Measurements from ENCODE around the gene FBXO48. TPM values are rescaled to one million over a fixed set of nuclear protein-coding genes. Genes with fewer than 3 reads are reported as not detected.

The FBXO48 gene
- total RNA-seq, 1 experiment from 2014 or later = 0.74 TPM

DNA sequence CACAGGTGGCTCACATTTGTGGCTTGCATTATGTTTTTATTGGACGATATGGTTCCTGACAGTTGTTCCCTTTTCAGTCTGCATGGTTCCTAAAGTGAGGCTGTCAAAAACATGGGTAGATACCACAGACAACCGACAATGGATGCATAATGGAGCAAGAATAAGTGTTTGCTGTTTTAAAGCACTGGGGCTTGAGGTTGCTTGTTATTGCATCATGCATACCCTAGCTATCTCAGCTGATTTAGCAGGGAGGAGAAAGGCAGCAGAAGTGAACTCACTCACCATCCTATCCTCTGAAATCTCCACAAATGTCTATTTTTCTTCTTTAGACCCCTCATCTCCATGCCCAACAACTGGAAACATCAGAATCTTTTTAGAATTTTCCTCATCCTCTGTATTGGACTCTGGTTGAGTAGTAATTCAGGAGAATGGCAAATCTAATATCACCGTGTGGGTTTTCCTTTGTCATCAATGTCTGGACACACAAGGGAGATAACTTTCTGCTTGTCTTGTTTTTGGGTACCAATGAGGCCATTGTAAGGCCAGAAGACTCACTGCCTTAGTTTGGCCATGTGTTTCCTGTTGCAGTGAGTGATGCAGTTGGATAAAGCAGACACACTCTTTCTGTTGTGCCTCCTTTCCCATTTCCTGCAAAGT, 46.7 kb downstream of the FBXO48 start:
- ChIA-PET CTCF (no interaction called here), POLR2A (no interaction called here)
- H3K27ac ChIP-seq (ENCODE audit: low read length) = no peak overlapping the region
- TF ChIP-seq, protein P1, sequence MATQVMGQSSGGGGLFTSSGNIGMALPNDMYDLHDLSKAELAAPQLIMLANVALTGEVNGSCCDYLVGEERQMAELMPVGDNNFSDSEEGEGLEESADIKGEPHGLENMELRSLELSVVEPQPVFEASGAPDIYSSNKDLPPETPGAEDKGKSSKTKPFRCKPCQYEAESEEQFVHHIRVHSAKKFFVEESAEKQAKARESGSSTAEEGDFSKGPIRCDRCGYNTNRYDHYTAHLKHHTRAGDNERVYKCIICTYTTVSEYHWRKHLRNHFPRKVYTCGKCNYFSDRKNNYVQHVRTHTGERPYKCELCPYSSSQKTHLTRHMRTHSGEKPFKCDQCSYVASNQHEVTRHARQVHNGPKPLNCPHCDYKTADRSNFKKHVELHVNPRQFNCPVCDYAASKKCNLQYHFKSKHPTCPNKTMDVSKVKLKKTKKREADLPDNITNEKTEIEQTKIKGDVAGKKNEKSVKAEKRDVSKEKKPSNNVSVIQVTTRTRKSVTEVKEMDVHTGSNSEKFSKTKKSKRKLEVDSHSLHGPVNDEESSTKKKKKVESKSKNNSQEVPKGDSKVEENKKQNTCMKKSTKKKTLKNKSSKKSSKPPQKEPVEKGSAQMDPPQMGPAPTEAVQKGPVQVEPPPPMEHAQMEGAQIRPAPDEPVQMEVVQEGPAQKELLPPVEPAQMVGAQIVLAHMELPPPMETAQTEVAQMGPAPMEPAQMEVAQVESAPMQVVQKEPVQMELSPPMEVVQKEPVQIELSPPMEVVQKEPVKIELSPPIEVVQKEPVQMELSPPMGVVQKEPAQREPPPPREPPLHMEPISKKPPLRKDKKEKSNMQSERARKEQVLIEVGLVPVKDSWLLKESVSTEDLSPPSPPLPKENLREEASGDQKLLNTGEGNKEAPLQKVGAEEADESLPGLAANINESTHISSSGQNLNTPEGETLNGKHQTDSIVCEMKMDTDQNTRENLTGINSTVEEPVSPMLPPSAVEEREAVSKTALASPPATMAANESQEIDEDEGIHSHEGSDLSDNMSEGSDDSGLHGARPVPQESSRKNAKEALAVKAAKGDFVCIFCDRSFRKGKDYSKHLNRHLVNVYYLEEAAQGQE (IDR thresholded peaks at IDR 0.05; ENCODE audit: insufficient read depth in 1 of 2, low read depth in 2 of 2, low read length in 1 of 2) = no peak
- TF ChIP-seq POLR2AphosphoS5 (IDR thresholded peaks at IDR 0.05; ENCODE audit: low read depth, low read length) = no peak
- TF ChIP-seq TCF7L2 (IDR thresholded peaks at IDR 0.05; ENCODE audit: low read depth, low read length) = no peak
- no peak for TF ChIP-seq SIN3A (IDR thresholded peaks at IDR 0.05; ENCODE audit: borderline replicate concordance, insufficient read depth, low read depth, low read length)
- no peak for TF ChIP-seq CTCF (IDR thresholded peaks at IDR 0.05)
- no TSS peak for BruUV-seq (replicated peaks)
- H3K4me1 ChIP-seq (ENCODE audit: control insufficient read depth, insufficient read depth, low read length) = no peaks in the 10 kb centered on the region
- H3K9me3 ChIP-seq (ENCODE audit: control insufficient read depth, insufficient read depth, low read depth, low read length) = no peaks in the 10 kb centered on the region
- H3K36me3 ChIP-seq (ENCODE audit: control insufficient read depth, insufficient read depth, low read length) = no peaks in the 10 kb centered on the region
- in situ Hi-C loops (cut with HindIII; ENCODE audit: low pct_unique_long_range_greater_than_20kb, low sequenced_read_pairs) (no loop called here), intact Hi-C loops (cut with micrococcal nuclease; ENCODE audit: unreplicated experiment) (no loop called here)
- no peak overlapping the region for H3K4me3 ChIP-seq (ENCODE audit: low read depth in 2 of 2, low read length in 2 of 2)
- no peak for DNase-seq (ENCODE audit: low read depth, low spot score)
- no peak for ATAC-seq
- peaks cover 2% of the 10 kb centered on the region; the same call in 1 of the 2 replicates for H3K27me3 ChIP-seq (ENCODE audit: control insufficient read depth, insufficient read depth, low read length)

DNA sequence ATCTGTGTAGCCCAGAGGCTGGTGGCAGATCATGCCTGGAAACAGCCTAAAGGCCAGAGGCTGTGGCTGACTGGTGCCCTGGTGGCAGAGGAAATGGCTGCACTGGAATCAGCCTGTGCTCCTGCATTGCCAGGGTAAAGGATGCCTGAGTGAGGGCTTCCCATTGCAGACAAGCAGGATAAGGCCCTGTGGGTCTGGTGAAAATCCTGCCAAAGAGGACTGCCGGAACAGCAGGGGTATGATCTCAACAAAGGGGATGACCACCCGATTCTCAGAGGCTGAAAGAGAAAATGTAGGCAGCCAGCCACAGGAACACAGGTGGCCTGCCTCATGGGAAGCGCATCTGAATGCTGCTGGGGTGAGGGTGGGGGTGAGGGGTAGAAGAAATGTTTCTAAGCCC, 48.2 kb downstream of the FBXO48 start:
- Histone ChIP-seq H3K27me3 (ENCODE audit: control insufficient read depth, insufficient read depth, low read length) (peaks cover 2% of the 10 kb centered on the region; the same call in 1 of the 2 replicates), H3K4me3 (ENCODE audit: low read depth in 2 of 2, low read length in 2 of 2) (no peak overlapping the region), H3K27ac (ENCODE audit: low read length) (no peak overlapping the region), H3K4me1 (ENCODE audit: control insufficient read depth, insufficient read depth, low read length) (no peaks in the 10 kb centered on the region), H3K9me3 (ENCODE audit: control insufficient read depth, insufficient read depth, low read depth, low read length) (no peaks in the 10 kb centered on the region), H3K36me3 (ENCODE audit: control insufficient read depth, insufficient read depth, low read length) (no peaks in the 10 kb centered on the region)
- no TSS peak for BruUV-seq (replicated peaks)
- intact Hi-C loops (cut with micrococcal nuclease; ENCODE audit: unreplicated experiment) = no loop called here
- ATAC-seq (no peak), DNase-seq (ENCODE audit: low read depth, low spot score) (no peak)
- ChIA-PET CTCF (no interaction called here), POLR2A (no interaction called here)
- in situ Hi-C loops (cut with HindIII; ENCODE audit: low pct_unique_long_range_greater_than_20kb, low sequenced_read_pairs) = no loop called here
- TF ChIP-seq TCF7L2 (IDR thresholded peaks at IDR 0.05; ENCODE audit: low read depth, low read length) (no peak), POLR2AphosphoS5 (IDR thresholded peaks at IDR 0.05; ENCODE audit: low read depth, low read length) (no peak), CTCF (IDR thresholded peaks at IDR 0.05) (no peak), SIN3A (IDR thresholded peaks at IDR 0.05; ENCODE audit: borderline replicate concordance, insufficient read depth, low read depth, low read length) (no peak)
- TF ChIP-seq, protein P1 (IDR thresholded peaks at IDR 0.05; ENCODE audit: insufficient read depth in 1 of 2, low read depth in 2 of 2, low read length in 1 of 2) = no peak

Data from Panc1 (cell line).